ENCODE measurements around the gene PAQR8.

Gene PAQR8

DNA sequence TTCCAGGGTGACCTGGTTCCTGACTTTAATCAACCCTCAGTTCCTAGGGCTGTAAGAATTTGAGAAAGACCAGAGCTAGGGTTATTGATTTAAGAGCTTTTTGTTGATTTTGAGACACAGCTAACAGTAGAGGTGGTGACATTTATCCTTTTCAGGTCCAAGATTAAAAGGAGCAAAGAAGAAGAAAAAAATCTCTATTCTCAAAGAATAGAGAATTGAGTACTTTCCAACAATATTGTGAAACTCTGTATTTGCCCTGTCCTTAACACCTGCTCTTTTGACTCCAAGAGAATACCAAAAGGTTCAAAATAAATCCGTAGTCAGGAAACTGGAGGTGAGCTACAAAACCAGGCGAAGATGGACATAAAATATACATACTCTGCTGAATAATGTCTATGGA lies 7.3 kb downstream of the PAQR8 start:
- Histone ChIP-seq H2AFZ (ENCODE audit: low read depth, low read length) (no peak overlapping the region), H3K4me1 (ENCODE audit: low read length) (peaks cover 6% of the 10 kb centered on the region), H3K27me3 (ENCODE audit: low read depth, low read length) (no peaks in the 10 kb centered on the region), H4K20me1 (ENCODE audit: insufficient read depth, low read length) (peaks cover 89% of the 10 kb centered on the region), H3K9ac (ENCODE audit: low read length) (no peak overlapping the region), H3K79me2 (ENCODE audit: low read length) (peaks cover 81% of the 10 kb centered on the region), H3K4me3 (ENCODE audit: low read length) (no peak overlapping the region), H3K36me3 (replicated peaks; ENCODE audit: low read depth, low read length) (peaks cover 92% of the 10 kb centered on the region), H3K27ac (ENCODE audit: low read length) (no peak overlapping the region), H3K9me3 (ENCODE audit: insufficient read depth, low read length) (no peaks in the 10 kb centered on the region), H3K4me2 (ENCODE audit: low read length) (no peak overlapping the region)
- TF ChIP-seq, protein P1, sequence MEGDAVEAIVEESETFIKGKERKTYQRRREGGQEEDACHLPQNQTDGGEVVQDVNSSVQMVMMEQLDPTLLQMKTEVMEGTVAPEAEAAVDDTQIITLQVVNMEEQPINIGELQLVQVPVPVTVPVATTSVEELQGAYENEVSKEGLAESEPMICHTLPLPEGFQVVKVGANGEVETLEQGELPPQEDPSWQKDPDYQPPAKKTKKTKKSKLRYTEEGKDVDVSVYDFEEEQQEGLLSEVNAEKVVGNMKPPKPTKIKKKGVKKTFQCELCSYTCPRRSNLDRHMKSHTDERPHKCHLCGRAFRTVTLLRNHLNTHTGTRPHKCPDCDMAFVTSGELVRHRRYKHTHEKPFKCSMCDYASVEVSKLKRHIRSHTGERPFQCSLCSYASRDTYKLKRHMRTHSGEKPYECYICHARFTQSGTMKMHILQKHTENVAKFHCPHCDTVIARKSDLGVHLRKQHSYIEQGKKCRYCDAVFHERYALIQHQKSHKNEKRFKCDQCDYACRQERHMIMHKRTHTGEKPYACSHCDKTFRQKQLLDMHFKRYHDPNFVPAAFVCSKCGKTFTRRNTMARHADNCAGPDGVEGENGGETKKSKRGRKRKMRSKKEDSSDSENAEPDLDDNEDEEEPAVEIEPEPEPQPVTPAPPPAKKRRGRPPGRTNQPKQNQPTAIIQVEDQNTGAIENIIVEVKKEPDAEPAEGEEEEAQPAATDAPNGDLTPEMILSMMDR (IDR thresholded peaks at IDR 0.05; ENCODE audit: low read depth, low read length), result no peak
- no peak for TF ChIP-seq EZH2phosphoT487 (IDR thresholded peaks at IDR 0.05; ENCODE audit: low read depth)

DNA sequence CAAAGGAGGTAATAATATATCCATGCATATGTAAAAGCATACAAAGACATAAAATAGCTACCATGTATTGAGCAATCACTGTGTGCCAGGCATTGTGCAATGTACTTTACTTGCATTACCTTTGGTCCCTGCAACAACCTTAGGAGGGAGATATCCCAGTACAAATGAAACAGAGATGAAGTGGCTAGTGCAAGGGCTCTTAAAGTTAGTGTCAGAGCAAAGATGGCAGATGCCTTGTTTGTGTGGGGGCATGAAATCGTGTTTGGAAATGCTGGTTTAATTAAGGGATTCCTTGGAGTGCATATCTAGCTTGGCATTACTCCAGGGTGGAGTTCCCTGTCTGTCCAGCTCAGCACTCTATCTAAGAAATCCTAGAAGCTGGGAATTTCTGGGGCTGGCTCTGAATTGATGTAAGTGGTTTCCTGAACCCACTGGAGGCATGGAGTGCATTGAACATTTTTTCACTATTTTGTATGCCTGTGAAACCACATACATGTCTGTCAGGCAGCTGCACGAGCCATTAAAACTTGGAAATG lies 9.8 kb downstream of the PAQR8 start:
- Histone ChIP-seq H3K9me3 (ENCODE audit: insufficient read depth, low read length) (no peaks in the 10 kb centered on the region), H3K27ac (ENCODE audit: low read length) (no peak overlapping the region), H3K9ac (ENCODE audit: low read length) (no peak overlapping the region), H3K36me3 (replicated peaks; ENCODE audit: low read depth, low read length) (peaks cover 72% of the 10 kb centered on the region), H3K4me2 (ENCODE audit: low read length) (no peak overlapping the region), H3K79me2 (ENCODE audit: low read length) (peaks cover 76% of the 10 kb centered on the region), H2AFZ (ENCODE audit: low read depth, low read length) (no peak overlapping the region), H3K27me3 (ENCODE audit: low read depth, low read length) (no peaks in the 10 kb centered on the region), H3K4me3 (ENCODE audit: low read length) (no peak overlapping the region), H4K20me1 (ENCODE audit: insufficient read depth, low read length) (peaks cover 89% of the 10 kb centered on the region), H3K4me1 (ENCODE audit: low read length) (peaks cover 18% of the 10 kb centered on the region)
- TF ChIP-seq EZH2phosphoT487 (IDR thresholded peaks at IDR 0.05; ENCODE audit: low read depth), result no peak
- TF ChIP-seq, protein P1 (IDR thresholded peaks at IDR 0.05; ENCODE audit: low read depth, low read length), result no peak

DNA sequence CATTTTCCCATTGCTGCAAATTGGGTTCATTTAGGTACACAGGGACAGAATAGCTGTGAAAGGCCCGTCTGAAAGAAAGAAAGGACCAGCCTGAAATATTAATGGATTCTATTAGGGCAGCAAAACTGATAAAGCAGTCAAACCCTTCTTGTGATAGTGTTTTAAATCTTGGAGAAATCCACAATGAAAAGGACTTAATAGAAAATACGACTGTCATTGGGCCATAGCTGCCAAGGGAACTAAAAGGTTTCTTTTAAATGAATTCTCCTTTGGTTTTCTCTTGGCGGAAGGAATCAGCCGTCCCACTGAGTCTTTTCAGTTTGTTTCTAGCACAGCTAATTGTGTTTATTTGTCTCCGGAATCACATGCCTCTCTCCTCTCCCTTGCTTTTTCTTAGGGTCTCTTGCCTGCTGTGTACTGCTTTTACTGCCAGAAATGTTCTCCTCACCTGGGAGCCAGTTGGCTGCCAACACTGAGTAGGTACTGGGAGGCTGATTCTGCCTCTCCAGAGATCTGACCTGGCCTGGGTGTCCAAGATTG lies 11.3 kb downstream of the PAQR8 start:
- no peak overlapping the region for H2AFZ ChIP-seq (ENCODE audit: low read depth, low read length)
- TF ChIP-seq EZH2phosphoT487 (IDR thresholded peaks at IDR 0.05; ENCODE audit: low read depth), result no peak
- TF ChIP-seq, protein P1 (IDR thresholded peaks at IDR 0.05; ENCODE audit: low read depth, low read length), result no peak
- no peak overlapping the region for H3K4me3 ChIP-seq (ENCODE audit: low read length)
- H3K9ac ChIP-seq (ENCODE audit: low read length), result no peak overlapping the region
- no peaks in the 10 kb centered on the region for H3K9me3 ChIP-seq (ENCODE audit: insufficient read depth, low read length)
- H3K79me2 ChIP-seq (ENCODE audit: low read length), result peaks cover 75% of the 10 kb centered on the region
- peaks cover 33% of the 10 kb centered on the region for H3K4me1 ChIP-seq (ENCODE audit: low read length)
- H3K27me3 ChIP-seq (ENCODE audit: low read depth, low read length), result no peaks in the 10 kb centered on the region
- no peak overlapping the region for H3K4me2 ChIP-seq (ENCODE audit: low read length)
- no peak overlapping the region for H3K27ac ChIP-seq (ENCODE audit: low read length)
- H4K20me1 ChIP-seq (ENCODE audit: insufficient read depth, low read length), result peaks cover 84% of the 10 kb centered on the region
- peaks cover 64% of the 10 kb centered on the region for H3K36me3 ChIP-seq (replicated peaks; ENCODE audit: low read depth, low read length)

DNA sequence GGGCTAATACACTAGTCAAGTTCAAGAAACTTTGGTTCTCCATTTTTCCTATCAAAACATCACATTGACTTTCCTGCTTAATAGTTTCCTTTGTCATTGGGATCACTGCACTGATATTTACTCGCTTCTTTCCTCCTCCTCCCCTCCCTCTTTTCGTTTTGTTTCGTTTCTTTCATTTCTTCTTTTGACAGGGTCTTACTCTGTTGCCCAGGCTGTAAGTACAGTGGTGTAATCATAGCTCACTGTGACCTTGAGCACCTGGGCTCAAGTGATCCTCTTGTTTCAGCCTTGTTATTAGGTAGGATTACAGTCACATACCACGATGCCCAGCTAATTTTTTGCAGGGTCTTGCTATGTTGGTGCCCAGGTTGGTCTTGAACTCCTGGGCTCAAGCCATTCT lies 12.3 kb downstream of the PAQR8 start:
- H3K4me2 ChIP-seq (ENCODE audit: low read length), result no peak overlapping the region
- H3K9me3 ChIP-seq (ENCODE audit: insufficient read depth, low read length), result no peaks in the 10 kb centered on the region
- no peaks in the 10 kb centered on the region for H3K27me3 ChIP-seq (ENCODE audit: low read depth, low read length)
- peaks cover 70% of the 10 kb centered on the region for H3K79me2 ChIP-seq (ENCODE audit: low read length)
- H3K9ac ChIP-seq (ENCODE audit: low read length), result no peak overlapping the region
- no peak overlapping the region for H2AFZ ChIP-seq (ENCODE audit: low read depth, low read length)
- H4K20me1 ChIP-seq (ENCODE audit: insufficient read depth, low read length), result peaks cover 74% of the 10 kb centered on the region
- peaks cover 34% of the 10 kb centered on the region for H3K4me1 ChIP-seq (ENCODE audit: low read length)
- no peak overlapping the region for H3K27ac ChIP-seq (ENCODE audit: low read length)
- no peak overlapping the region for H3K4me3 ChIP-seq (ENCODE audit: low read length)
- TF ChIP-seq, protein P1 (IDR thresholded peaks at IDR 0.05; ENCODE audit: low read depth, low read length), result no peak
- TF ChIP-seq EZH2phosphoT487 (IDR thresholded peaks at IDR 0.05; ENCODE audit: low read depth), result no peak
- H3K36me3 ChIP-seq (replicated peaks; ENCODE audit: low read depth, low read length), result peaks cover 55% of the 10 kb centered on the region
